GM23338 (cell line): Measurements from ENCODE around the gene FTO. TPM values are rescaled to one million over a fixed set of nuclear protein-coding genes. Genes with fewer than 3 reads are reported as not detected.
A peak's percentile ranks its signal among the peaks of the same experiment; 100 is the strongest.

Experiments
- ATAC-seq: fragments of 200-7000 bp; cut with Tn5 transposase; 3 replicates; pipeline ENCODE4 v1.9.1; 2020
- DNase-seq: peaks from one replicate; pipeline ENCODE4 v3.0.0-alpha.2; 2015; ENCODE audit warnings: low spot score
- H2AFZ ChIP-seq: fragments of 200-600 bp; sonication (generic); 2 replicates; pipeline ENCODE4 v1.8.0; 2016; ENCODE audit warnings: antibody characterized with exemption, mild to moderate bottlenecking, moderate library complexity
- H3F3A ChIP-seq: fragments of 200-600 bp; sonication (generic); replicated peaks from 2 replicates; pipeline ENCODE4 v1.8.0; 2017; ENCODE audit warnings: antibody characterized with exemption, mixed run types, low read depth
- H3K27ac ChIP-seq: fragments of 200-600 bp; sonication (generic); 2 replicates; pipeline ENCODE4 v1.6.1; 2016; ENCODE audit warnings: low read depth
- H3K27me3 ChIP-seq: fragments of 200-600 bp; sonication (generic); 2 replicates; pipeline ENCODE4 v1.8.0; 2016; ENCODE audit warnings: mild to moderate bottlenecking, mixed run types, moderate library complexity; ENCODE audit not compliant: insufficient read depth
- H3K36me3 ChIP-seq: fragments of 200-600 bp; sonication (generic); 2 replicates; pipeline ENCODE4 v1.8.0; 2016; ENCODE audit warnings: mild to moderate bottlenecking; ENCODE audit not compliant: insufficient read depth
- H3K4me1 ChIP-seq: fragments of 200-600 bp; sonication (generic); 2 replicates; pipeline ENCODE4 v1.8.0; 2016; ENCODE audit warnings: mild to moderate bottlenecking, moderate library complexity; ENCODE audit not compliant: insufficient read depth
- H3K4me2 ChIP-seq: fragments of 200-600 bp; sonication (generic); 2 replicates; pipeline ENCODE4 v1.7.1; 2017; ENCODE audit warnings: mixed run types
- H3K4me3 ChIP-seq: fragments of 200-600 bp; sonication (generic); 2 replicates; pipeline ENCODE4 v1.6.1; 2016; ENCODE audit warnings: mixed run types
- H3K79me2 ChIP-seq: fragments of 200-600 bp; sonication (generic); replicated peaks from 2 replicates; pipeline ENCODE4 v1.8.0; 2017; ENCODE audit warnings: mild to moderate bottlenecking; ENCODE audit not compliant: insufficient read depth
- H3K9me2 ChIP-seq: fragments of 200-600 bp; sonication (generic); 2 replicates; pipeline ENCODE4 v1.8.0; 2017; ENCODE audit not compliant: insufficient read depth
- H4K20me1 ChIP-seq: fragments of 200-600 bp; sonication (generic); replicated peaks from 2 replicates; pipeline ENCODE4 v1.8.0; 2017; ENCODE audit warnings: mild to moderate bottlenecking; ENCODE audit not compliant: insufficient read depth
- H3K27ac Mint-ChIP-seq: 2 replicates; pipeline ENCODE4 v1.8.0; 2020; ENCODE audit warnings: inconsistent platforms, mild to moderate bottlenecking, moderate library complexity, mixed read lengths
- H3K27me3 Mint-ChIP-seq: 3 replicates; pipeline ENCODE4 v1.8.0; 2022; ENCODE audit warnings: low read depth, mild to moderate bottlenecking, moderate library complexity, mixed read lengths, inconsistent platforms; ENCODE audit not compliant: insufficient read depth, poor library complexity
- H3K36me3 Mint-ChIP-seq: 3 replicates; pipeline ENCODE4 v1.8.0; 2021; ENCODE audit warnings: low read depth, mild to moderate bottlenecking, inconsistent platforms, moderate library complexity, mixed read lengths
- H3K4me1 Mint-ChIP-seq: 3 replicates; pipeline ENCODE4 v1.8.0; 2020; ENCODE audit warnings: mild to moderate bottlenecking, inconsistent platforms, mixed read lengths
- H3K4me3 Mint-ChIP-seq: 3 replicates; pipeline ENCODE4 v1.8.0; 2021; ENCODE audit warnings: moderate library complexity, mild to moderate bottlenecking, inconsistent platforms, mixed read lengths
- H3K9me3 Mint-ChIP-seq: 3 replicates; pipeline ENCODE4 v1.8.0; 2020; ENCODE audit warnings: moderate library complexity, mild to moderate bottlenecking, inconsistent platforms, mixed read lengths
- CTCF ChIP-seq, 2 experiments: fragments of 200-600 bp in 1 of 2; sonication (generic) in 1 of 2; conservative IDR thresholded peaks; 2 replicates each; pipeline versions ENCODE4 v1.5.1 to v1.6.1; 2016 to 2017; ENCODE audit warnings: antibody characterized with exemption in 2 of 2, low read depth in 2 of 2, mild to moderate bottlenecking in 2 of 2, moderate library complexity in 1 of 2
- ZNF114 ChIP-seq: fragments of 250-450 bp; sonication (Bioruptor Pico); IDR thresholded peaks from 2 replicates; pipeline ENCODE4 v1.5.0; 2020; ENCODE audit warnings: mild to moderate bottlenecking, moderate library complexity
- ZNF462 ChIP-seq: fragments of 250-450 bp; sonication (Bioruptor Pico); IDR thresholded peaks from 2 replicates; pipeline ENCODE4 v1.5.0; 2020; ENCODE audit warnings: mild to moderate bottlenecking, moderate library complexity
- polyA plus RNA-seq: library from polyadenylated mRNA; unstranded; fragments of >200 nt; fragmentation: Nextera tagmentation; extraction: Ambion mirVana; gene quantifications from 2 replicates; pipeline ENCODE4 v1.2.1, GENCODE V29; 2016
- total RNA-seq: library from RNA; depleted of rRNA; stranded (reverse); fragments of >200 nt; shearing (Covaris generic); gene quantifications from 2 replicates; pipeline ENCODE4 v1.2.3, GENCODE V29; 2014

FTO gene
- total and polyA plus RNA-seq, 2 experiments from 2014 or later = 17.7 to 69.6 TPM

- H3K27me3 ChIP-seq = no peaks in the 10 kb centered on the region
- no peaks in the 10 kb centered on the region for H3K79me2 ChIP-seq
- peak overlapping the region; percentile 14 for H3K4me3 ChIP-seq
- ATAC-seq = peak; percentile 53
- peak overlapping the region; percentile 53 for H3K4me2 ChIP-seq
- H3K9me2 ChIP-seq = 0 out of 2 replicates have a peak, but pooled peaks cover 4% of the 10 kb centered on the region
- no peaks in the 10 kb centered on the region for H4K20me1 ChIP-seq
- H3K36me3 Mint-ChIP-seq = peaks cover 7% of the 10 kb centered on the region; the same call in 2 of the 3 replicates
- H3K27me3 Mint-ChIP-seq = peaks cover 1% of the 10 kb centered on the region
- H3K9me3 Mint-ChIP-seq = peaks cover 4% of the 10 kb centered on the region; the same call in 2 of the 3 replicates
- DNase-seq = peak; percentile 60
- H3K27ac ChIP-seq = peak overlapping the region; percentile 93
- 0 out of 2 replicates have a peak, but pooled peaks cover 3% of the 10 kb centered on the region for H3F3A ChIP-seq
- TF ChIP-seq CTCF (conservative IDR thresholded peaks at IDR 0.05; ENCODE audit: low read depth in 2 of 2) (no peak), ZNF462 (CRISPR knock-in tag) (0 out of 2 replicates have a peak, but pooled peaks have one; percentile 38), ZNF114 (CRISPR knock-in tag) (no peak)
- peaks cover 57% of the 10 kb centered on the region for H3K4me1 ChIP-seq
- H2AFZ ChIP-seq = no peak overlapping the region
- no peaks in the 10 kb centered on the region for H3K36me3 ChIP-seq
- peak overlapping the region; percentile 62 for H3K27ac Mint-ChIP-seq
- H3K4me1 Mint-ChIP-seq = peaks cover 40% of the 10 kb centered on the region
- H3K4me3 Mint-ChIP-seq = peak overlapping the region; percentile 21; the same call in 1 of the 3 replicates
These were observed 346.7 kb downstream of the FTO start for GRCh38 chr16:54050459-54051210.
